ENCODE results near the gene UBE2E2. TPM values are rescaled to one million over a fixed set of nuclear protein-coding genes. Genes with fewer than 3 reads are reported as not detected.

Gene UBE2E2
- polyA plus RNA-seq, 1 donor from 2014 or later, result 19.8 TPM

GRCh38 chr3:23437484-23438145 is 234.5 kb downstream of the UBE2E2 start:
- Histone ChIP-seq H4K20me1 (ENCODE audit: insufficient read depth) (no peaks in the 10 kb centered on the region), H3K27me3 (ENCODE audit: insufficient read depth, low read depth, low read length) (no peaks in the 10 kb centered on the region), H2AFZ (ENCODE audit: low read depth, low read length) (no peak overlapping the region), H3K9me3 (ENCODE audit: low read length) (no peaks in the 10 kb centered on the region), H3K4me2 (ENCODE audit: low read length) (no peak overlapping the region), H3K9ac (ENCODE audit: low read length) (no peak overlapping the region), H3K4me3 (ENCODE audit: low read length) (no peak overlapping the region), H3F3A (ENCODE audit: insufficient read depth, low read length, poor library complexity, severe bottlenecking) (no peaks in the 10 kb centered on the region), H3K36me3 (ENCODE audit: insufficient read depth, low read length) (no peaks in the 10 kb centered on the region), H3K27ac (ENCODE audit: low read length) (no peak overlapping the region), H3K79me2 (replicated peaks; ENCODE audit: insufficient read depth, low read length) (no peaks in the 10 kb centered on the region), H3K9me2 (ENCODE audit: insufficient read depth, low read length) (no peaks in the 10 kb centered on the region)
- no peak for TF ChIP-seq MXI1 (conservative IDR thresholded peaks at IDR 0.05; ENCODE audit: poor library complexity, severe bottlenecking)
- no peak for TF ChIP-seq CTCF (IDR thresholded peaks at IDR 0.05; ENCODE audit: poor library complexity, severe bottlenecking)
- no peak for TF ChIP-seq RAD21 (conservative IDR thresholded peaks at IDR 0.05)
- no peak for TF ChIP-seq EZH2 (IDR thresholded peaks at IDR 0.05; ENCODE audit: borderline replicate concordance, insufficient read depth, low read length, poor library complexity, severe bottlenecking)
- TF ChIP-seq EP300 (conservative IDR thresholded peaks at IDR 0.05; ENCODE audit: poor library complexity, severe bottlenecking), result no peak
- no peak for TF ChIP-seq TAF1 (IDR thresholded peaks at IDR 0.05; ENCODE audit: low read depth)
- no peak for TF ChIP-seq SMC3 (conservative IDR thresholded peaks at IDR 0.05; ENCODE audit: poor library complexity)
- TF ChIP-seq POLR2AphosphoS5 (IDR thresholded peaks at IDR 0.05), result no peak

DNA sequence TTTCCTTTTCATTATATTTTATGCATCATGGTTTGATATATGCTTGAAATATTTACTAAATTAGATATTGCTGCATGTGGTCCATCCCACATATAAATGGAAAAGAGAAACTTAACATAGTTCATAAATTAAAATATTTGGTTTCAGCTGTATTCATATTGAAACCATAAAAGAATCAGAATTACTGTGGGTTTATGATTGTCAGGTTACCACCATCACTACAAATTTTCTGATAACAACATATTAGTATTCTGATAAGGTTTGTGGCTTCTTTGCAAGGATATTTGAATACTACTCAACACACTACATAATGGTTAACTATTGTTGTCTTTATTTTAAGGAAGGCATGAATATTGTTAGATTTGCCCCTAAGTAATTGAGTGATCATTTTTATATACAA is 235.5 kb downstream of the UBE2E2 start:
- Histone ChIP-seq H3K4me3 (ENCODE audit: low read length) (no peak overlapping the region), H3K36me3 (ENCODE audit: insufficient read depth, low read length) (no peaks in the 10 kb centered on the region), H3K9me2 (ENCODE audit: insufficient read depth, low read length) (no peaks in the 10 kb centered on the region), H4K20me1 (ENCODE audit: insufficient read depth) (no peaks in the 10 kb centered on the region), H3F3A (ENCODE audit: insufficient read depth, low read length, poor library complexity, severe bottlenecking) (no peaks in the 10 kb centered on the region), H3K4me2 (ENCODE audit: low read length) (no peak overlapping the region), H2AFZ (ENCODE audit: low read depth, low read length) (no peak overlapping the region), H3K27me3 (ENCODE audit: insufficient read depth, low read depth, low read length) (no peaks in the 10 kb centered on the region), H3K27ac (ENCODE audit: low read length) (no peak overlapping the region), H3K79me2 (replicated peaks; ENCODE audit: insufficient read depth, low read length) (no peaks in the 10 kb centered on the region), H3K9ac (ENCODE audit: low read length) (no peak overlapping the region), H3K9me3 (ENCODE audit: low read length) (no peaks in the 10 kb centered on the region)
- TF ChIP-seq CTCF (IDR thresholded peaks at IDR 0.05; ENCODE audit: poor library complexity, severe bottlenecking) (no peak), MXI1 (conservative IDR thresholded peaks at IDR 0.05; ENCODE audit: poor library complexity, severe bottlenecking) (no peak), TAF1 (IDR thresholded peaks at IDR 0.05; ENCODE audit: low read depth) (no peak), EZH2 (IDR thresholded peaks at IDR 0.05; ENCODE audit: borderline replicate concordance, insufficient read depth, low read length, poor library complexity, severe bottlenecking) (no peak), SMC3 (conservative IDR thresholded peaks at IDR 0.05; ENCODE audit: poor library complexity) (no peak), POLR2AphosphoS5 (IDR thresholded peaks at IDR 0.05) (no peak), EP300 (conservative IDR thresholded peaks at IDR 0.05; ENCODE audit: poor library complexity, severe bottlenecking) (no peak), RAD21 (conservative IDR thresholded peaks at IDR 0.05) (no peak)
- TF ChIP-seq, protein P1, sequence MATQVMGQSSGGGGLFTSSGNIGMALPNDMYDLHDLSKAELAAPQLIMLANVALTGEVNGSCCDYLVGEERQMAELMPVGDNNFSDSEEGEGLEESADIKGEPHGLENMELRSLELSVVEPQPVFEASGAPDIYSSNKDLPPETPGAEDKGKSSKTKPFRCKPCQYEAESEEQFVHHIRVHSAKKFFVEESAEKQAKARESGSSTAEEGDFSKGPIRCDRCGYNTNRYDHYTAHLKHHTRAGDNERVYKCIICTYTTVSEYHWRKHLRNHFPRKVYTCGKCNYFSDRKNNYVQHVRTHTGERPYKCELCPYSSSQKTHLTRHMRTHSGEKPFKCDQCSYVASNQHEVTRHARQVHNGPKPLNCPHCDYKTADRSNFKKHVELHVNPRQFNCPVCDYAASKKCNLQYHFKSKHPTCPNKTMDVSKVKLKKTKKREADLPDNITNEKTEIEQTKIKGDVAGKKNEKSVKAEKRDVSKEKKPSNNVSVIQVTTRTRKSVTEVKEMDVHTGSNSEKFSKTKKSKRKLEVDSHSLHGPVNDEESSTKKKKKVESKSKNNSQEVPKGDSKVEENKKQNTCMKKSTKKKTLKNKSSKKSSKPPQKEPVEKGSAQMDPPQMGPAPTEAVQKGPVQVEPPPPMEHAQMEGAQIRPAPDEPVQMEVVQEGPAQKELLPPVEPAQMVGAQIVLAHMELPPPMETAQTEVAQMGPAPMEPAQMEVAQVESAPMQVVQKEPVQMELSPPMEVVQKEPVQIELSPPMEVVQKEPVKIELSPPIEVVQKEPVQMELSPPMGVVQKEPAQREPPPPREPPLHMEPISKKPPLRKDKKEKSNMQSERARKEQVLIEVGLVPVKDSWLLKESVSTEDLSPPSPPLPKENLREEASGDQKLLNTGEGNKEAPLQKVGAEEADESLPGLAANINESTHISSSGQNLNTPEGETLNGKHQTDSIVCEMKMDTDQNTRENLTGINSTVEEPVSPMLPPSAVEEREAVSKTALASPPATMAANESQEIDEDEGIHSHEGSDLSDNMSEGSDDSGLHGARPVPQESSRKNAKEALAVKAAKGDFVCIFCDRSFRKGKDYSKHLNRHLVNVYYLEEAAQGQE (IDR thresholded peaks at IDR 0.05; ENCODE audit: borderline replicate concordance), result no peak
